OCI-LY3 (cell line): ENCODE data around the gene RPN1.

Source experiments
- H2AFZ ChIP-seq: fragments of 200-600, 300-600 bp; shearing (Covaris generic); 2 replicates; pipeline ENCODE4 v1.6.0; 2014; ENCODE audit warnings: antibody characterized with exemption, low read depth, low read length
- H3K27ac ChIP-seq: fragments of 200-600, 300-600 bp; sonication (generic); 2 replicates; pipeline ENCODE4 v1.5.1; 2014; ENCODE audit warnings: mild to moderate bottlenecking, low read length, moderate library complexity, mixed read lengths
- H3K27me3 ChIP-seq: fragments of 200-600, 300-600 bp; sonication (generic); 2 replicates; pipeline ENCODE4 v1.6.1; 2014; ENCODE audit warnings: low read depth, low read length, mixed read lengths
- H3K36me3 ChIP-seq: fragments of 200-600, 300-600 bp; sonication (generic); replicated peaks from 2 replicates; pipeline ENCODE3; 2014; ENCODE audit warnings: low read depth, low read length, mixed read lengths
- H3K4me1 ChIP-seq: fragments of 300-600, 200-600 bp; sonication (generic); 2 replicates; pipeline ENCODE4 v1.6.1; 2014; ENCODE audit warnings: low read length, mixed read lengths
- H3K4me2 ChIP-seq: fragments of 200-600, 300-600 bp; sonication (generic); 2 replicates; pipeline ENCODE4 v1.6.1; 2014; ENCODE audit warnings: low read length, mixed read lengths
- H3K4me3 ChIP-seq: fragments of 300-600, 200-600 bp; sonication (generic); 2 replicates; pipeline ENCODE4 v1.5.1; 2014; ENCODE audit warnings: antibody characterized with exemption, mild to moderate bottlenecking, low read length, moderate library complexity
- H3K79me2 ChIP-seq: fragments of 300-600, 200-600 bp; shearing (Covaris generic); 2 replicates; pipeline ENCODE4 v1.6.1; 2014; ENCODE audit warnings: mild to moderate bottlenecking, low read length, mixed read lengths
- H3K9ac ChIP-seq: fragments of 300-600, 200-600 bp; shearing (Covaris generic); 2 replicates; pipeline ENCODE4 v1.6.0; 2014; ENCODE audit warnings: mild to moderate bottlenecking, low read length, moderate library complexity
- H3K9me3 ChIP-seq: fragments of 200-600, 300-600 bp; shearing (Covaris generic); 2 replicates; pipeline ENCODE4 v1.6.1; 2014; ENCODE audit warnings: low read length, mixed read lengths; ENCODE audit not compliant: insufficient read depth
- H4K20me1 ChIP-seq: fragments of 200-600, 300-600 bp; sonication (generic); 2 replicates; pipeline ENCODE4 v1.6.1; 2016; ENCODE audit warnings: low read length, mixed read lengths; ENCODE audit not compliant: insufficient read depth
- CTCF ChIP-seq: fragments of 200-600, 300-600 bp; sonication (generic); IDR thresholded peaks from 2 replicates; pipeline ENCODE4 v1.5.1; 2014; ENCODE audit warnings: antibody characterized with exemption, low read length, low read depth
- EZH2phosphoT487 ChIP-seq: fragments of 200-600 bp; shearing (Covaris generic); IDR thresholded peaks from 2 replicates; pipeline ENCODE4 v1.6.1; 2018; ENCODE audit warnings: antibody characterized with exemption, mixed run types, low read depth

RPN1 gene

GRCh38 chr3:128647307-128647706 lies 3.3 kb downstream of the RPN1 start:
- Histone ChIP-seq H4K20me1 (peaks cover 51% of the 10 kb centered on the region), H3K9me3 (no peaks in the 10 kb centered on the region), H3K4me1 (peaks cover 12% of the 10 kb centered on the region), H3K4me3 (no peak overlapping the region), H3K36me3 (peaks cover 21% of the 10 kb centered on the region), H3K4me2 (no peak overlapping the region), H3K27ac (no peak overlapping the region), H3K9ac (no peak overlapping the region), H2AFZ (no peak overlapping the region), H3K79me2 (peaks cover 84% of the 10 kb centered on the region), H3K27me3 (no peaks in the 10 kb centered on the region)
- no peak for TF ChIP-seq EZH2phosphoT487
- TF ChIP-seq CTCF: no peak

GRCh38 chr3:128634075-128634611 lies 16.5 kb downstream of the RPN1 start:
- Histone ChIP-seq H2AFZ (no peak overlapping the region), H3K4me3 (no peak overlapping the region), H4K20me1 (peaks cover 23% of the 10 kb centered on the region), H3K9me3 (no peaks in the 10 kb centered on the region), H3K27ac (no peak overlapping the region), H3K9ac (no peak overlapping the region), H3K4me1 (no peaks in the 10 kb centered on the region), H3K79me2 (peaks cover 85% of the 10 kb centered on the region), H3K36me3 (peaks cover 44% of the 10 kb centered on the region), H3K4me2 (no peak overlapping the region), H3K27me3 (no peaks in the 10 kb centered on the region)
- TF ChIP-seq CTCF (no peak), EZH2phosphoT487 (no peak)

DNA sequence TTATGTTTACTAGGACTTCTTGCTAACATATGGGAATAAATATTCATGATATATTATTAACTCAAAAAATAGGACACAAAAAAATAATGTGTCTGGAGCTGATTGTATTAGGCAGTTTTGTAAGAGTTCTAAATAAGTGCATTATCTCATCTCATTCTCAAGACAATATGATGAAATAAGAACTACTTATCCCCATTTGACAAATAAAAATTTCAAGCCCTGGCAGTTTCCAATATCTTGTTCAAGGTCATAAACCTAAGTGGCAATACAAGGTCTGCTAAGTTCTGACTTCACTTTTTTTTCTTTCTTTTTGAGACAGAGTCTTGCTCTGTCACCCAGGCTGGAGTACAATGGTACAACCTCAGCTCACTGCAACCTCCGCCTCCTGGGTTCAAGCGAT lies 18.3 kb downstream of the RPN1 start:
- Histone ChIP-seq H3K4me3 (no peak overlapping the region), H3K9ac (no peak overlapping the region), H3K4me2 (no peak overlapping the region), H3K27me3 (no peaks in the 10 kb centered on the region), H3K79me2 (peaks cover 82% of the 10 kb centered on the region), H4K20me1 (peaks cover 11% of the 10 kb centered on the region; the same call in 1 of the 2 replicates), H3K36me3 (peaks cover 36% of the 10 kb centered on the region), H2AFZ (no peak overlapping the region), H3K9me3 (no peaks in the 10 kb centered on the region), H3K27ac (no peak overlapping the region), H3K4me1 (no peaks in the 10 kb centered on the region)
- no peak for TF ChIP-seq CTCF
- TF ChIP-seq EZH2phosphoT487: no peak

- no peak for TF ChIP-seq EZH2phosphoT487
- TF ChIP-seq CTCF: no peak
- Histone ChIP-seq H3K36me3 (peaks cover 51% of the 10 kb centered on the region), H3K27me3 (no peaks in the 10 kb centered on the region), H3K9me3 (no peaks in the 10 kb centered on the region), H3K4me2 (no peak overlapping the region), H4K20me1 (peaks cover 9% of the 10 kb centered on the region; the same call in 1 of the 2 replicates), H3K9ac (no peak overlapping the region), H3K27ac (no peak overlapping the region), H3K4me3 (no peak overlapping the region), H2AFZ (no peak overlapping the region), H3K79me2 (peaks cover 85% of the 10 kb centered on the region), H3K4me1 (peaks cover 13% of the 10 kb centered on the region)
Observed at GRCh38 chr3:128629936-128630335, 20.7 kb downstream of the RPN1 start.
